IMR-90 (cell line): ENCODE measurements around the gene MAN1C1. TPM values are rescaled to one million over a fixed set of nuclear protein-coding genes. Genes with fewer than 3 reads are reported as not detected.

Experiments used
- ATAC-seq: fragments of 200-7000 bp; cut with Tn5 transposase; 2 replicates; pipeline ENCODE4 v1.9.1; 2020; ENCODE audit warnings: low read depth, mild to moderate bottlenecking, moderate library complexity
- BruUV-seq: library from RNA; stranded (reverse); fragments of 400-500 nt; replicated peaks from 2 replicates; lab custom pipeline; 2021; lab: Mats Ljungman, UMichigan
- CTCF ChIA-PET: fragments of 300-600 bp; formaldehyde crosslinking; extraction: SDS; loops from one replicate; lab custom pipeline; 2021; ENCODE audit warnings: antibody characterized with exemption; lab: Yijun Ruan, JAX
- POLR2A ChIA-PET: fragments of 300-600 bp; sonication (Branson Sonifier 250); formaldehyde crosslinking; loops from one replicate; lab custom pipeline; 2022; ENCODE audit warnings: antibody characterized with exemption; ENCODE audit not compliant: unreplicated experiment; lab: Charles Lee
- DNase-seq: peaks from one replicate; pipeline ENCODE4 v3.0.0; 2013
- H2AFZ ChIP-seq: replicated peaks from 2 replicates; pipeline ENCODE3; 2013; ENCODE audit warnings: low read length, mild to moderate bottlenecking; ENCODE audit not compliant: poor library complexity
- H2AK5ac ChIP-seq: 2 replicates; pipeline ENCODE4 v1.6.1; 2013; ENCODE audit warnings: low read depth, low read length, inconsistent platforms
- H2AK9ac ChIP-seq: replicated peaks from 2 replicates; pipeline ENCODE3; 2013; ENCODE audit warnings: mild to moderate bottlenecking, low read depth, low read length, moderate library complexity; ENCODE audit not compliant: poor library complexity
- H2BK120ac ChIP-seq: 2 replicates; pipeline ENCODE4 v1.6.1; 2013; ENCODE audit warnings: low read depth, low read length, inconsistent platforms
- H2BK15ac ChIP-seq: 3 replicates; pipeline ENCODE4 v1.6.1; 2013; ENCODE audit warnings: low read depth, low read length, inconsistent platforms
- H2BK20ac ChIP-seq: 2 replicates; pipeline ENCODE4 v1.6.1; 2013; ENCODE audit warnings: low read depth, mild to moderate bottlenecking, inconsistent platforms, low read length, moderate library complexity
- H2BK5ac ChIP-seq: 2 replicates; pipeline ENCODE4 v1.6.1; 2013; ENCODE audit warnings: mild to moderate bottlenecking, low read depth, low read length, inconsistent platforms; ENCODE audit not compliant: poor library complexity, severe bottlenecking
- H3K14ac ChIP-seq: replicated peaks from 2 replicates; pipeline ENCODE4 v1.6.1; 2013; ENCODE audit warnings: low read depth, low read length, inconsistent platforms
- H3K18ac ChIP-seq: 2 replicates; pipeline ENCODE4 v1.6.1; 2013; ENCODE audit warnings: low read depth, low read length, control low read depth
- H3K23ac ChIP-seq: 2 replicates; pipeline ENCODE4 v1.6.1; 2013; ENCODE audit warnings: low read depth, low read length, inconsistent platforms
- H3K27ac ChIP-seq: 2 replicates; pipeline ENCODE4 v1.5.1; 2013; ENCODE audit warnings: mild to moderate bottlenecking, control low read depth, low read length; ENCODE audit not compliant: insufficient read depth
- H3K27me3 ChIP-seq: 2 replicates; pipeline ENCODE4 v1.6.1; 2013; ENCODE audit warnings: low read length; ENCODE audit not compliant: control insufficient read depth, insufficient read depth
- H3K36me3 ChIP-seq: 2 replicates; pipeline ENCODE4 v1.6.1; 2013; ENCODE audit warnings: low read length, mixed read lengths; ENCODE audit not compliant: control insufficient read depth, insufficient read depth
- H3K4ac ChIP-seq: 2 replicates; pipeline ENCODE4 v1.6.1; 2013; ENCODE audit warnings: low read depth, low read length, inconsistent platforms
- H3K4me1 ChIP-seq: 2 replicates; pipeline ENCODE4 v1.6.1; 2013; ENCODE audit warnings: low read length, mixed read lengths; ENCODE audit not compliant: control insufficient read depth, insufficient read depth
- H3K4me2 ChIP-seq: 2 replicates; pipeline ENCODE4 v1.6.1; 2013; ENCODE audit warnings: low read depth, mild to moderate bottlenecking, control low read depth, low read length, moderate library complexity
- H3K4me3 ChIP-seq: 2 replicates; pipeline ENCODE4 v1.5.1; 2013; ENCODE audit warnings: low read depth, mild to moderate bottlenecking, control low read depth, low read length, moderate library complexity; ENCODE audit not compliant: insufficient read depth
- H3K56ac ChIP-seq: 2 replicates; pipeline ENCODE4 v1.6.1; 2013; ENCODE audit warnings: low read length, inconsistent platforms; ENCODE audit not compliant: insufficient read depth; ENCODE audit errors: extremely low read depth
- H3K79me1 ChIP-seq, 2 experiments: 2 replicates each; pipeline ENCODE4 v1.6.1; 2013; ENCODE audit warnings: low read length in 2 of 2, inconsistent platforms in 1 of 2, low read depth in 1 of 2
- H3K9ac ChIP-seq: 2 replicates; pipeline ENCODE4 v1.6.1; 2013; ENCODE audit warnings: low read depth, low read length, control low read depth
- H3K9me1 ChIP-seq: 2 replicates; pipeline ENCODE4 v1.6.1; 2013; ENCODE audit warnings: low read length, inconsistent platforms; ENCODE audit not compliant: insufficient read depth
- H3K9me3 ChIP-seq: 2 replicates; pipeline ENCODE4 v1.6.1; 2013; ENCODE audit warnings: low read length; ENCODE audit not compliant: control insufficient read depth, insufficient read depth
- H4K20me1 ChIP-seq: 2 replicates; pipeline ENCODE4 v1.6.1; 2013; ENCODE audit warnings: low read length, inconsistent platforms; ENCODE audit not compliant: insufficient read depth
- H4K5ac ChIP-seq: 2 replicates; pipeline ENCODE4 v1.6.1; 2013; ENCODE audit warnings: mild to moderate bottlenecking, low read depth, low read length, control low read depth
- H4K8ac ChIP-seq, 2 experiments: 2 replicates each; pipeline ENCODE4 v1.6.1; 2013; ENCODE audit warnings: low read depth in 2 of 2, low read length in 2 of 2, control low read depth in 1 of 2, inconsistent platforms in 1 of 2
- H4K91ac ChIP-seq: 2 replicates; pipeline ENCODE4 v1.6.1; 2013; ENCODE audit warnings: low read depth, low read length, inconsistent platforms; ENCODE audit not compliant: insufficient read depth
- BHLHE40 ChIP-seq: fragments of 150-350 bp; IDR thresholded peaks from 2 replicates; pipeline ENCODE4 v1.6.1; 2016; ENCODE audit warnings: mild to moderate bottlenecking, low read depth, low read length
- CEBPB ChIP-seq: IDR thresholded peaks from 2 replicates; pipeline ENCODE4 v1.6.1; 2012; ENCODE audit warnings: low read depth, low read length, improper control_type of control experiment
- FOS ChIP-seq: fragments of 150-350 bp; IDR thresholded peaks from 2 replicates; pipeline ENCODE4 v1.6.1; 2016; ENCODE audit warnings: low read depth, low read length
- MAFK ChIP-seq: IDR thresholded peaks from 2 replicates; pipeline ENCODE4 v1.6.1; 2012; ENCODE audit warnings: low read depth, low read length, improper control_type of control experiment
- MAZ ChIP-seq: IDR thresholded peaks from 2 replicates; pipeline ENCODE4 v1.6.1; 2012; ENCODE audit warnings: low read depth, mild to moderate bottlenecking, low read length, improper control_type of control experiment, moderate library complexity, borderline replicate concordance
- NFE2L2 ChIP-seq: fragments of 150-350 bp; IDR thresholded peaks from 2 replicates; pipeline ENCODE4 v1.6.1; 2016; ENCODE audit warnings: low read depth, mild to moderate bottlenecking, low read length
- POLR2A ChIP-seq: IDR thresholded peaks from 2 replicates; pipeline ENCODE4 v1.6.1; 2012; ENCODE audit warnings: mild to moderate bottlenecking, low read depth, low read length
- RAD21 ChIP-seq: IDR thresholded peaks from 2 replicates; pipeline ENCODE4 v1.6.1; 2012; ENCODE audit warnings: low read length, improper control_type of control experiment
- RCOR1 ChIP-seq: IDR thresholded peaks from 2 replicates; pipeline ENCODE4 v1.6.1; 2012; ENCODE audit warnings: mild to moderate bottlenecking, low read length, improper control_type of control experiment; ENCODE audit not compliant: insufficient replicate concordance
- SMC3 ChIP-seq: fragments of 150-350 bp; IDR thresholded peaks from 2 replicates; pipeline ENCODE4 v1.6.1; 2016; ENCODE audit warnings: low read depth, mild to moderate bottlenecking, antibody characterized with exemption, low read length, moderate library complexity
- WGBS, 2 experiments: methylation state at CpG; one replicate each; pipeline versions ENCODE4 v1.1.5 to v1.1.7; 2013; ENCODE audit warnings: missing lambda C conversion rate in 2 of 2; ENCODE audit not compliant: insufficient read length in 1 of 2; ENCODE audit errors: extremely low coverage in 2 of 2; 5-methylcytosine and 5-hydroxymethylcytosine counted together
- dilution Hi-C: fragments of 300-500 bp; cut with HindIII; formaldehyde crosslinking; loops from one replicate; pipeline ENCODE4 v1.14.3; 2018; ENCODE audit warnings: low sequenced_read_pairs; ENCODE audit not compliant: unreplicated experiment
- in situ Hi-C: fragments of 300-500 bp; cut with MboI; formaldehyde crosslinking; loops from 3 replicates; pipeline ENCODE4 v1.14.3; 2019; ENCODE audit warnings: low sequenced_read_pairs, inconsistent platforms, mixed read lengths
- intact Hi-C: fragments of 100-400 bp; cut with micrococcal nuclease; formaldehyde crosslinking; loops from 2 replicates; pipeline ENCODE4 v1.10.0; 2022
- polyA plus RNA-seq, 3 experiments: library from polyadenylated mRNA; depleted of rRNA; stranded (reverse); fragments of >200 nt; gene quantifications; 2 replicates each; pipeline ENCODE4 v1.2.3, GENCODE V29; 2012; ENCODE audit warnings: low replicate concordance in 1 of 3
- total RNA-seq: library from RNA; depleted of rRNA; stranded (reverse); fragments of >200 nt; gene quantifications from 2 replicates; pipeline ENCODE4 v1.2.3, GENCODE V29; 2012
- TF ChIP-seq, protein P1 (sequence below): fragments of 150-350 bp; IDR thresholded peaks from 2 replicates; pipeline ENCODE4 v1.6.1; 2017; ENCODE audit warnings: mild to moderate bottlenecking, antibody characterized with exemption, low read length, low read depth
- TF ChIP-seq, protein P2 (sequence below): fragments of 150-350 bp; IDR thresholded peaks from 2 replicates; pipeline ENCODE4 v1.6.1; 2016; ENCODE audit warnings: low read depth, mild to moderate bottlenecking, low read length, moderate library complexity, borderline replicate concordance
- TF ChIP-seq, protein P3 (sequence below): conservative IDR thresholded peaks from 2 replicates; pipeline ENCODE4 v1.5.1; 2012; ENCODE audit warnings: mild to moderate bottlenecking, low read depth, low read length, improper control_type of control experiment

The MAN1C1 gene
- total and polyA plus RNA-seq, 2 of the 4 experiments (the other 2 are of a cell fraction), result 3.2 to 11.3 TPM

DNA sequence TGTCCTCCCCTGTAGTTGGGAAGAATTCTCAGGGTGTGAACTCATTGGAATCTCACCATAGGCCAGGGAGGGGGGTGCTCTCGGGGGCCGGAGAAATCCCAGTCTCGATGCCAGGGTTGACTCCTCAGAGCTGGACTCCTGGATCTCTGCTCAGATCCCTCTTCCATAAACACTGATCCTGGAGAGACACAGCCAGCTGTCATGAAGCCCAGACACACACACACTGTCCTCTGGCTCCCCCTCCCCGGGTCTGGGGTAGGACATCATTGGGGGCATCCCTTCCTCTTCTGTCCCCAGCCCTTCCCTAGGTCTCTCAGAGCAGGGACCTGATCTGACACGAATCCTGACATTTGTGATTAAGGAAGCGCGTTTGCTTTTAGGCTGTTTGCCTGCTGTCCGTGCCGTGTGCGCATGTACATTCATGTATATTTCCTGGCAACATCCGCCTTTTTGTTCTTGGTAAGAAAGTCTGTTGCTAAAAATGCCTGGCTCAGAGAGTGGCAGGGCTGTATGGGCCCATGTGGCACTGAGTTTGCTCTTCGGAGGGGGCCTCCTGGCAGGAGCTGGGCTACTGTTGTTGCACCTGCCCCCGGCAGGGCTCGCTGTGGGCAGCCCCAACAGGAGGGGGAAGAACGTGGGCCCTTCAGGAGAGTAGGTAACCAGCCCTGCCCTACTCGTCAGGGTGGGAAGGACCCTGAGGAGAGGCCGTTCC lies 138.0 kb downstream of the MAN1C1 start:
- ATAC-seq, result no peak
- Histone ChIP-seq H3K4ac (no peak overlapping the region), H3K4me1 (no peaks in the 10 kb centered on the region)

More for the DNA sequence above, 138.0 kb downstream of the MAN1C1 start:
- Histone ChIP-seq H4K8ac (no peak overlapping the region), H4K20me1 (no peaks in the 10 kb centered on the region), H2BK20ac (no peak overlapping the region), H3K27me3 (no peaks in the 10 kb centered on the region), H2AK5ac (no peak overlapping the region), H3K23ac (no peak overlapping the region), H2BK120ac (no peak overlapping the region), H3K18ac (no peak overlapping the region), H3K9me3 (no peaks in the 10 kb centered on the region), H3K9me1 (no peaks in the 10 kb centered on the region; the same call in 1 of the 2 replicates), H2AK9ac (no peak overlapping the region), H3K9ac (no peak overlapping the region), H3K14ac (no peak overlapping the region), H3K4me2 (no peak overlapping the region), H4K5ac (no peak overlapping the region), H2BK15ac (no peak overlapping the region), H3K4me3 (no peak overlapping the region), H3K56ac (no peak overlapping the region), H4K91ac (no peak overlapping the region), H2AFZ (no peak overlapping the region), H2BK5ac (no peak overlapping the region), H3K79me1 (no peaks in the 10 kb centered on the region), H3K27ac (no peak overlapping the region), H3K36me3 (peaks cover 32% of the 10 kb centered on the region; the same call in 1 of the 2 replicates)
- intact Hi-C loops, result no loop called here
- dilution Hi-C loops, result no loop called here
- WGBS, 2 experiments, result 63% methylated on average over 12 of the region's 17 CpGs; no CpG with 5 or more reads in 1 of the 2 experiments
- TF ChIP-seq, protein P1, sequence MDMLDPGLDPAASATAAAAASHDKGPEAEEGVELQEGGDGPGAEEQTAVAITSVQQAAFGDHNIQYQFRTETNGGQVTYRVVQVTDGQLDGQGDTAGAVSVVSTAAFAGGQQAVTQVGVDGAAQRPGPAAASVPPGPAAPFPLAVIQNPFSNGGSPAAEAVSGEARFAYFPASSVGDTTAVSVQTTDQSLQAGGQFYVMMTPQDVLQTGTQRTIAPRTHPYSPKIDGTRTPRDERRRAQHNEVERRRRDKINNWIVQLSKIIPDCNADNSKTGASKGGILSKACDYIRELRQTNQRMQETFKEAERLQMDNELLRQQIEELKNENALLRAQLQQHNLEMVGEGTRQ, result no peak
- TF ChIP-seq SMC3 (no peak), MAZ (no peak), FOS (no peak), POLR2A (no peak), RCOR1 (no peak), RAD21 (no peak), NFE2L2 (no peak), CEBPB (no peak), MAFK (no peak), BHLHE40 (no peak)
- TF ChIP-seq, protein P2, sequence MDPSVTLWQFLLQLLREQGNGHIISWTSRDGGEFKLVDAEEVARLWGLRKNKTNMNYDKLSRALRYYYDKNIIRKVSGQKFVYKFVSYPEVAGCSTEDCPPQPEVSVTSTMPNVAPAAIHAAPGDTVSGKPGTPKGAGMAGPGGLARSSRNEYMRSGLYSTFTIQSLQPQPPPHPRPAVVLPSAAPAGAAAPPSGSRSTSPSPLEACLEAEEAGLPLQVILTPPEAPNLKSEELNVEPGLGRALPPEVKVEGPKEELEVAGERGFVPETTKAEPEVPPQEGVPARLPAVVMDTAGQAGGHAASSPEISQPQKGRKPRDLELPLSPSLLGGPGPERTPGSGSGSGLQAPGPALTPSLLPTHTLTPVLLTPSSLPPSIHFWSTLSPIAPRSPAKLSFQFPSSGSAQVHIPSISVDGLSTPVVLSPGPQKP, result no peak
- TF ChIP-seq, protein P3, sequence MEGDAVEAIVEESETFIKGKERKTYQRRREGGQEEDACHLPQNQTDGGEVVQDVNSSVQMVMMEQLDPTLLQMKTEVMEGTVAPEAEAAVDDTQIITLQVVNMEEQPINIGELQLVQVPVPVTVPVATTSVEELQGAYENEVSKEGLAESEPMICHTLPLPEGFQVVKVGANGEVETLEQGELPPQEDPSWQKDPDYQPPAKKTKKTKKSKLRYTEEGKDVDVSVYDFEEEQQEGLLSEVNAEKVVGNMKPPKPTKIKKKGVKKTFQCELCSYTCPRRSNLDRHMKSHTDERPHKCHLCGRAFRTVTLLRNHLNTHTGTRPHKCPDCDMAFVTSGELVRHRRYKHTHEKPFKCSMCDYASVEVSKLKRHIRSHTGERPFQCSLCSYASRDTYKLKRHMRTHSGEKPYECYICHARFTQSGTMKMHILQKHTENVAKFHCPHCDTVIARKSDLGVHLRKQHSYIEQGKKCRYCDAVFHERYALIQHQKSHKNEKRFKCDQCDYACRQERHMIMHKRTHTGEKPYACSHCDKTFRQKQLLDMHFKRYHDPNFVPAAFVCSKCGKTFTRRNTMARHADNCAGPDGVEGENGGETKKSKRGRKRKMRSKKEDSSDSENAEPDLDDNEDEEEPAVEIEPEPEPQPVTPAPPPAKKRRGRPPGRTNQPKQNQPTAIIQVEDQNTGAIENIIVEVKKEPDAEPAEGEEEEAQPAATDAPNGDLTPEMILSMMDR, result no peak
- DNase-seq, result no peak
- ChIA-PET POLR2A (no interaction called here), CTCF (no interaction called here)
- BruUV-seq, result no TSS peak
- in situ Hi-C loops, result no loop called here
